Cerebellar nuclear complex (tissue), 1 donor: ENCODE results near the gene GTF2F1.
"Not testable (repeated sequence)": the region's sequence is repeated elsewhere in the genome, so short reads cannot be mapped to it uniquely, and the experiment has no call there.

Source experiments
- DNase-seq, 2 experiments: peaks; one replicate each; lab custom pipeline; 2025; lab: John Stamatoyannopoulos, UW

GTF2F1 gene

GRCh38 chr19:6384381-6384780 lies 8.6 kb downstream of the GTF2F1 start:
- DNase-seq = no peak

- DNase-seq = no peak
Measured at GRCh38 chr19:6383188-6383587, 9.8 kb downstream of the GTF2F1 start.

GRCh38 chr19:6381030-6381750 lies 11.8 kb downstream of the GTF2F1 start:
- DNase-seq = no peak

GRCh38 chr19:6379744-6380143 lies 13.2 kb downstream of the GTF2F1 start:
- no peak for DNase-seq

GRCh38 chr19:6378486-6378885 lies 14.5 kb downstream of the GTF2F1 start:
- peak; percentile 68 to 74 for DNase-seq

GRCh38 chr19:6378041-6378440 lies 14.9 kb downstream of the GTF2F1 start:
- peak in 1 of 2 experiments; percentile 46 for DNase-seq

GRCh38 chr19:6376512-6377190 lies 16.3 kb downstream of the GTF2F1 start:
- no peak for DNase-seq

- DNase-seq = no peak
Measured at GRCh38 chr19:6375411-6376010, 17.5 kb downstream of the GTF2F1 start, which contains the start of gene PSPN. PSPN (minus strand) TSS chr19:6375933; CDS start chr19:6375849, 84 bp downstream.

- no peak for DNase-seq
Measured at GRCh38 chr19:6374711-6375410, 18.1 kb downstream of the GTF2F1 start.

- DNase-seq = no peak
Measured at GRCh38 chr19:6374161-6374709, 18.7 kb downstream of the GTF2F1 start.

GRCh38 chr19:6373813-6374108 lies 19.2 kb downstream of the GTF2F1 start:
- no peak for DNase-seq

- DNase-seq = peak; percentile 52 to 69
Measured at GRCh38 chr19:6373096-6373812, 19.7 kb downstream of the GTF2F1 start.

GRCh38 chr19:6372594-6373095 lies 20.3 kb downstream of the GTF2F1 start, which contains the start of gene ALKBH7:
ALKBH7 (plus strand) TSS chr19:6372794; CDS start chr19:6372821, 27 bp downstream.
- peak; percentile 95 to 98 for DNase-seq

- no peak for DNase-seq
Measured at GRCh38 chr19:6364353-6364752, 28.6 kb downstream of the GTF2F1 start.

GRCh38 chr19:6362351-6362801 lies 30.6 kb downstream of the GTF2F1 start:
- DNase-seq = no peak

- DNase-seq = no peak
Measured at GRCh38 chr19:6362027-6362350, 31.0 kb downstream of the GTF2F1 start.

GRCh38 chr19:6360857-6361216 lies 32.1 kb downstream of the GTF2F1 start:
- not testable (repeated sequence) for DNase-seq

- not testable (repeated sequence) for DNase-seq
Measured at GRCh38 chr19:6360445-6360844, 32.5 kb downstream of the GTF2F1 start.

GRCh38 chr19:6359568-6360341 lies 33.2 kb downstream of the GTF2F1 start:
- DNase-seq = no peak

- DNase-seq = no peak
Measured at GRCh38 chr19:6358003-6358402, 35.0 kb downstream of the GTF2F1 start.

- DNase-seq = no peak
Measured at GRCh38 chr19:6357174-6357573, 35.8 kb downstream of the GTF2F1 start.
